Stimulated activated CD4-positive, alpha-beta T cell treated with anti-CD3 and anti-CD28 coated beads, Interleukin-1b, Interleukin-23, amount 100 ng/mL, for 24 hours (primary cell): Measurements from ENCODE around the gene CDK15.
"Not testable (repeated sequence)": the region's sequence is repeated elsewhere in the genome, so short reads cannot be mapped to it uniquely, and the experiment has no call there.

Source experiments
- DNase-seq, 4 experiments: peaks; one replicate each; pipeline ENCODE4 v3.0.0-alpha.2; 2020; ENCODE audit warnings: low read depth in 4 of 4, low spot score in 1 of 4

CDK15 gene

DNA sequence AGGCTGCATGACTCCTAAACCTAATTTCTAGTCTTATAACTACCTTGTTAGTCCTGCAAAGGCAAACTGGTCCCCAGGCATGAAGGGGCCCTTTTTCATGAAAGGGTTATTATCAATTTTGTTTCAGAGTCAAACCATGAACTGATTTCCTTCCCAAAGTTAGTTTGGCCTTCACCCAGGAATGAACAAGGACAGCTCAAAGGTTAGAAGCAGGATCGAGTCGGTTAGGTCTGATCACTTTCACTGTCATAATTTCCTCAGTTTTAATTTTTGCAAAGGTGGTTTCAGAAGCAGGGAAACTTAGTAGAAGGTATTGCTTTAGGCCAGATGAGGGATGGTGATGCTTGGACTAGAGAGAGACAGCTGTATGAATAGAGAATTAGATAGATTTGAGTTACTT lies 16.9 kb upstream of the CDK15 start:
- DNase-seq: no peak

DNA sequence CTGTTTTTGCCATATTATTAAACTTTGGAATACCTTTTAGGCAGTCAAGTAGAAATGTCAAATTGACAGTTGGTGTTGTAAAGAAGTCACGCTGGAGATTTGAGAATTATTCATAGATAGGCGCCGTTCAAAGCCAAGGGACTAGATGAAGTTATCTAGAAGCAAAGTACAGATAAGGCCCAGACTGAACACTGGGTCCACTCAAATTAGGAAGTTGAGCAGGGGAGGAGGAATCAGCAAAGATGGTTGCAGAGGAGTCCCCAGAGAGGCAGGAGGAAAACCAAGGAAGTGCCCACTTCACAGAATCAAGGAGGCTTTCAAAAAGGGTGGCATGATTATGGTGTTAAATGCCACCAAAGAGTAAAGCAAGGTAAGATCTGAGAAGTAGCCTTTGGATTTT lies 16.0 kb upstream of the CDK15 start:
- DNase-seq: no peak

DNA sequence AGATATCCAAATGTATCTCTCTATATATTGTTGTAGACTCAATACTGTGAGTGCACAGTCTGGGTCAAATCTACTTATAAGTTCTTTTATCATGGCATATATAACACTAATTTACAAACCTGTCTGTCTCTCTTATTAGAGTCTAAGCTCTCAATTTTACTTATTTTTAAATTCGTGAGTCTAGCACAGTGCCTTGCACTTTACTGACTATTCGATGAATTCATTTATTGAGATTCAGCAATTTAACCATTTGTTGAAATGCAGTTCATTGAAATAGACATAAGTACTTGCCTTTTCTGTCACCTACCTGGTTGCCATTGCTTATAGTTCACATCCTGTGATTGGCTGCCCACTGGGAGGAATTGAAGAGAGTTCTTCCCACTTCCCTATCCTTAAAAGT lies 15.3 kb upstream of the CDK15 start:
- DNase-seq: no peak

DNA sequence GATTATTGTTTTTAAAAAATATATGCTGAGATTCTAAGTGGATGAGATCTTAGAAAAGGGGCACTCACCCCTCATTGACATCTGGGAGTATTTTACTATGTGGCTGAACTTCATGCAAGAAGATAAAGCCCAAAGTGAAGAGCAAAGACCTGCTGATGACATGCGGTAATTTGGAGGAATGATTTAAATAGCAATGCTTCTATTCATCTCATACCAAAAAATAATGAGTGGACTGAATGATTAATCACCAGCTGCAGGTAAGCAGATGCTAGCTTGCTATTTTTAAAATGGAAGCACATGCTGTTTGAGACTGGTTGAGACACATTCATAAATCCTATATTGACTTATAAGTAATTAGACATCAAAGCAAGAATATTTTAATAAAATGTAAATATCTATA lies 12.7 kb upstream of the CDK15 start:
- DNase-seq: no peak

DNA sequence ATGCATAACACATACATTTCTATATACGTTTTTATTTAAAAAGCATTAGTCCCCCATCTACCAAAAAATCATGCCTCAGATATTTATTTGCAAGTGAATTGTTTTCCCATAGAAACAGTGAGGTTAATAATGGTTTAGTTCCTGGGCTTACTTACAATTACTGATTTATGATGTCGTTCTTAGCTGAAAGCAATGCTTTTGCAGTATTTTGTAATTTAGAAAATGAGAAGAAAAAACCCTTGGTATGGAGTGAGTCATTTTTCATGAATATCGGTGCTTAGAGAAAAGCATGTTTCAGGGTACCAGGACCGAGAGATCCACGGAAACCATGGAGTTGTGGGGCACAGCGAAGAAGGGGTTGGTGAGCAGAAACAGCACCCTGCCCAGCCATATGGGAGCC lies 12.0 kb upstream of the CDK15 start:
- DNase-seq: no peak

DNA sequence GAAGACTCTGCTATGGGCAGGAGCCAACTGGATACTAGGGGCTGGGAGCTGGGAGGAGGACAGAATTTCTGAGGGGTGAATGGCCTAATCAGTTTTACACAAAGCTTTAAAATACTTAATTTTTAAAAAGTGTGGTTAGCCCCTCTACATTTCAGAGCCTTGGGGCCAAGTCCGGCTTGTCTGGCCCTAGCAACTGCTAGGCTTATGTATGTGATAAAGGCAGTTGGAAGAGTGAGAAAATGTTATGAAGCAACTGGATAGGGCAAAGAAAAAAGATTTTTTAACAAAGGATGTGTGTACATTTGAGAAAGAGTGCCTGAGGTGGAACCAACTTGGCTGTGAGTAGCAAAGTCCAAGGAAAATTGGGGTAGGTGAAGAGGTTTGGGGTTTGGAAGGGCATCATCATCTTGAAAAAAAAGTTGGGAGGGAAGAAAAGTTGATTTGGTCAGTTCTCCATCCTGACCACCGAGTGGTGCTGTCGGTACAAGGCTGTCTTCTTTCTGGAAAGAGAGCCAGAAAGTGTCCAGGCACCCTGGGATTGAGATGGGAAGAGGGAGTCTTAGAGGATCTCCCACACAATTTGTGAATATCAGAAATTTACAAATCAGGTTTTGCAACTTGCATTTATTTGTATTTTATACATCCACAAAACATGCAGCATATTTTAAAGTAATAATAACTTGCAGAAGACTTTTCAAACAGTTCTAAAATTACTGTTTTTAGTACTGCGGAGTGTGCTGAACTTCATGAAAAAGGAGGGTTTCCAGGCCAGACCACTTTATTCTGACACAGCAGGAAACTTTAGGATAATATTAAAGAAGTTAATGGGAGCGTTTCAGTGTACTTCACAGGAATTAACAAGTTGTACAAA lies 10.5 kb upstream of the CDK15 start:
- no peak for DNase-seq

DNA sequence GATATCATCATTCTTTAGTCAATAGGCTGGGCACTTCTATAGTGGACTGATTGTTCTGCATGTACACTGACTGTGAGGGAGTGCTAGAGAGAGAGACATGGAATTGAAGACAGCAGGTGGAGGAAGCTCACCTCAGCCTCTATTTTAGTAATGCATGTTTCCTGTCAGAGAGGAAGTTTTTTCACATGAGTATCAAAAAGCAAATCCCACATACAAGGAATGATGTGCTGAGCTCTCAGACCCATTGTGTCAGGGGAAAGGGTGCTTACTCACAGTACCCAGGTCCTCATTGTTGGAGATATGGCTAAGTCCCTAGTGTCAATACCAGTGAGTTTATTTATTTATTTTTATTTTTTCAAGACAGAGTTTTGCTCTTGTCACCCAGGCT lies 9.9 kb upstream of the CDK15 start:
- DNase-seq: no peak

DNA sequence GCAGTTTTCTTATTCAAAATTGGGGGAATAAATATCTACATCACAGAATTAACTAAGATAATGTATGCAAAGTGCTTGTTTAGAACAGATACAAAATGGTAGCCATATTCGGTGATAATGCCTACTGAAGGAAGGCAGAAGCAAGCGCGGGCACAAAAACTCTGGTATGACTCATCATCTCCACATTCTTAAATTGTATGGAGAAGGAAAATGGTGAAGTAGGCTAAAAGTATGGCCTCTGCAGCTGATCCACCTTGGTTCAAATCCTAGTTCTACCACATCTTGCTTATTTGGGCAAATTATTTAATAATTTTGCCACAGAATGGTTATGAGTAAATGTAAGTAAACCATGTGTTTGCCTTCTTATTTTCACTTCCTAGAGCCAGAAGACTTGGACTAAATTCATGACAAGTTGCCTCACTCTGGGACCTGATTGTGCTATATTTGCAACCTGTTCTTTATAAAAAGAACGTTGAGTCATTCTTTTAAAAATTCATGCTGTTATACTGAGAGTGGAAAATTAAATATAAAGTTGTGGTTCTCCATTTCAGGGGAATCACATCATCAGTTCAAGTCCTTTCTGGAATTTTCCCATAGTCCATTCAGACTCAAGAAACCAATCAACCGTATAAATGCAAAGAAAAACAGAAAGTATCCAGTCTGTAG lies 9.0 kb upstream of the CDK15 start:
- no peak for DNase-seq

DNA sequence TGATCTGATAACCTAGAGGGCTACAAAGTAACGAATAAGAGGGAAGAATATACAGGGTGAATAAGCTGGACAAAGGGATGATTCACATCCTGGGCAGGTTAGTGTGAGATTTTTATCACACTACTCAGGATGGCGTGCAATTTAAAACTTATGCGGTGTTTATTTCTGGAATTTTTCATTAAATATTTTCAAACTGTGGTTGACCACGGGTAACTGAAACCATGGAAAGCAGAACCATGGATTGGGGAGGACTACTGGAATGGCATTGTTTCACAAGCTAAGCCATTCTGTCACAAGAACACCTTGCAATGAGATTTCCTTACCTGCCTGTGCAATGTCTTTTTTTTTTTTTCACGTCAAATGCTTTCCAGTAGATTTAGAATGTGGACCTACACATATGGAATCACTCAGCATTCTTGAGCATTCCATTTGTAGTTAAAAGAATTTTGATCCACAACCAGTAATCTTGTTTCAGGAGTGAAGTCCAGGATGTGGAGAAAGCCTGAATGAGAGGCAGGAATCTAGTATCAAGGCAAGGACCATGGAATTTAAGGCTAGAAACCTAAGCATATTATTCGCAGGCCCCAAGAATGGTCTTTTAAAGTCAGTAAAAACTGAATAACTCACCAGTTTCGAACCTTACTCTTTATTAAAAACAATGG lies 8.0 kb upstream of the CDK15 start:
- DNase-seq: no peak

DNA sequence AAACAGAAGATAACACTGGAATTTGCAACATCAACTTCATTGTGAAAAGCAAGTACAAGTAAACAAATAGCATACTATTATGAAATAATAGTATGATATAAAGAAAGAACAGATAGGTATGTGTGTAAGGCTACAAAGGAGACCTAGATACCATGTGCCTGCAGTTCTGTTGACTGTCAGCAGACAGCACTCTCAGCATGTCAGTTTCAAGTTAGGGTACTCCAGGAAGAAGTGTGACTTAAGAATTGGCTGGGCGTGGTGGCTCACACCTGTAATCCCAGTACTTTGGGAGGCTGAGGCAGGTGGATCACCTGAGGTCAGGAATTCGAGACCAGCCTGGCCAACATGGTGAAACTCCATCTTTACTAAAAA lies 7.4 kb upstream of the CDK15 start:
- not testable (repeated sequence) for DNase-seq

DNA sequence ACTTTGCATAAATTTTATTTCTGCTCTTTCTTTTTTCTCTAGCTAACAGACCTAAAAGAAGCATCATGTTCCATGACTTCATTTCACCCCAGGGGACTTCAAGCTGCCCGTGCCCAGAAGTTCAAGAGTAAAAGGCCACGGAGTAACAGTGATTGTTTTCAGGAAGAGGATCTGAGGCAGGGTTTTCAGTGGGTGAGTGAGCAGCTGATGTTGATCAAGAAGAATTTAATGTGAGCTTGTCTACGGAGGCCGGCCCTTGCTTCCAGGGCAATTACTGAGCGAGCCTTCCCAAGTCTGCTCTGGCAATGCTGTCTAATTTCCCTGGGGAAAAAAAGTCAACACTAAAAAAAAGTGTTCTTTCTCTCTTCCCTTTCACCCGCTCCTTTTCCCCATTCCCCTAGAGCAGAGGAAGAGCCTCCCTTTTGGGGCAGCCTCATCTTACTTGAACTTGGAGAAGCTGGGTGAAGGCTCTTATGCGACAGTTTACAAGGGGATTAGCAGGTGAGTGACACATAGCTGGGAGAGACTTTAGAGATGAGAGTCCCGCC lies 1.2 kb downstream of the CDK15 start:
- no peak for DNase-seq

DNA sequence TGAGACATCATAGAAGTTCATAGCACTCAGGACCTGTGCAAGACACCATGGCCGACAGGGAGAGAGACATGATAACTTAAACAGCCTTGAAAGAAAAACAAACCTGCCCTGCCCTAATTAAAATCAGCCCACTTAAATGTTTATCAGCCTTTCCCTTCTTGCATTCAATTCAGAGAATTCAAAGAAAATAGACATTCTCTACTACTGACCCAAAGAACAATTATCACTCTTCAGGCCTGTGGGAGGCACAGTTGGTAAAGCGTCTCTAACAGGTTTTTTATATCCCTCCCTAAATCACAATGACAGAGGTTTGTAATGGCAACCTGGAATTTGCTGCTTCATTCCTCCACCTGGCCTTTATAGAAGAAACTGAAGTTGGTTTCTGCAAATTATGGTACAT lies 1.7 kb downstream of the CDK15 start:
- DNase-seq: no peak

DNA sequence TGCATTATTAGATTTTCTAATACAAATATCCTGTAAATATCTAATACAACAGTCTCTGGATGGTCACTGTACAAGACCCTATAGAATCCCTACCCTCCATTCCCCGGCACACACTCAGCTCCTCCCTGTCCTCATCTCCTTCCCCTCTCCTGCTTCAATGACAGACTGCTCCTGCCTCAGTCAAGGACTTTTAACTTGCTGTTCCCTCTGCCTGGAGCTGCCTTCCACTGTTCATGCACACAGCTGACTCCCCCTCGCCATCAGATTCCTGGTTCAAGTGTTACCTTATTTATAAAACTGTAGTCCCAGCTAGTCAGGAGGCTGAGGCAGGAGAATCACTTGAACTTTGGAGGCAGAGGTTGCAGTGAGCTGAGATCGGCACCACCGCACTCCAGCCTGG lies 3.3 kb downstream of the CDK15 start:
- DNase-seq: no peak

DNA sequence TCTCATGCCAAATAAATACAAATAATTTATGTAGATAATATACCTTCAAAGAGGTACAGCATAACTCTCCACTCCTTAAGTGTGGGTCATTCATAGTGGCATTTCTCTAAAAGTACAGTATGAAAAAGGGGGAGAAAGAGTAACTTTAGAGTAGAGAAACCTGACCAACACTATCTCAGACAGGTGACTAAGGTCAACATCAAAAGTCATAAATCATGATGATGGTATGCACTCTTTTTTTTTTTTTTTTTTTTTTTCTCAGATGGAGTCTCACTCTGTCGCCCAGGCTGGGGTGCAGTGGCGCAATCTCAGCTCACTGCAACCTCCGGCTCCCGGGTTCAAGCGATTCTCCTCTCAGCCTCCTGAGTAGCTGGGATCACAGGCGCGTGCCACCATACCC lies 4.3 kb downstream of the CDK15 start:
- not testable (repeated sequence) for DNase-seq

DNA sequence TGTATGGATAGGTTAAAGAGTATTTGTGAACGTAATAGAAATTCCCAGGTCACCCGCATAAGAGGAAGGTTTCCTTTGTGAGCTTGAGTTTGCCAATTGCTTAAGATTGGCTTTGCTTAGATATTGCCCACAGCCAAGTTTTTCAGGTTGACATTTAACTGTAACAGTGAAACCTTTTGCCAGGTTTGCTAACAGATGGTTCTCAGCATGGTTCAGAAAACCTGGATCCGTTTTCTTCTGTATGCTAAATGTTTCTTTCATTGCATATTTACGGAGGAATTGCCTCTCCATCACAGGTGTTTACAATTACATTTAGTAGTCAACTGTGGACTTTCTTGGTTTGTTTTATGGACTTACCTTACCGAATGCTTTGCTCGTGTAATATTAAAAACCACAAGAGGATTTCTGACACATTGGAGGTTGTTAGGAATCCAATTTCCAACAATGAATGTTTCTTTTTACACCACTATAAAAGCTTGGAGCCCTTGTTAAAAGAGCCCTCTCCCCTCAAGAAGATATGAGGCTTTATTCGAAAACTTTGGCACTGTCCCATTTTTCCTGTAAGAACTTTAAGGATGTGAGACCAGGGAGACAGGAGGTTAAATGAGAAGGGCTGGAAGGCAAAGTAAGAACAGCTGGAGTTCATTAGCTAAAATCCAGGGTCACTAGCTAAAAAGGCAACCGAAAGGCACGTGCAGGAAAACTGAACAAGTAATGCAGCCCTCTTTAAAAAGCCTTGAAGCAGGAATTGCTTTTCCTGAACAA lies 7.8 kb downstream of the CDK15 start:
- DNase-seq: no peak

DNA sequence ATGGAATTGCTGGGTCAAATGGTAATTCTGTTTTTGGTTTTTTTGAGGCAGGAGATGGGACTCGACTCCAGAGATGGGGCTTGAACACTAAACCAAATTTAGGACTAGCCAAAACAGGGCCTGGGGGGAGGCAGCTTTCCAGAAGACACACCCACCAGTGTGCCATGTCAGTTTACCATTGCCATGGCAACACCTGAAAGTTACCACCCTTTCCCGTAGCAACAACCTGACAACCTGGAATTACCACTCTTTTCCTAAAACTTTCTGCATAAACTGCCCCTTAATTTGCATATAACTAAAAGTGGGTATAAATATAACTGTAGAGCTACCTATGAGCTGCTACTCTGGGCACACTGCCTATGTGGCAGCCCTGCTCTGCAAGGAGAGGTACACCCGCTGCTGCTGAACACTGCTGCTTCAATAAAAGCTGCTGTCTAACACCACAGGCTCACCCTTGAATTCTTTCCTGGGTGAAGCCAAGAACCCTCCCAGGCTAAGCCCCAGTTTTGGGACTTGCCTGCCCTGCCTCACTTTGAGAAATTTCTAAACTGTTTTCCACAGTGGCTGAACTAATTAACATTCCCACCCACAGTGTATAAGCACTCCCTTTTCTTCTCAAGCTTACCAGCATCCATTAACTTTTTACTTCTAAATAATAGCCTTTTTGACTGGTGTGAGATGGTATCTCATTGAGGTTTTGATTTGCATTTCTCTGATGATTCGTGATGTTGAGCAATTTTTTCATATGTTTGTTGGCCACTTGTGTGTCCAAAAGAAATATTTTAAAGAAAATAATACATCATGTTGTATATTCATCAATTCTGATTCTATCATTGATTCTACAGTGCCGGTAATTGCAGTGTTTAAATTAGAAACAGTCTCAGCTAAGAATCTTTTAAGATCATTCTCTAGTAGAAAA lies 10.6 kb downstream of the CDK15 start:
- DNase-seq: no peak

DNA sequence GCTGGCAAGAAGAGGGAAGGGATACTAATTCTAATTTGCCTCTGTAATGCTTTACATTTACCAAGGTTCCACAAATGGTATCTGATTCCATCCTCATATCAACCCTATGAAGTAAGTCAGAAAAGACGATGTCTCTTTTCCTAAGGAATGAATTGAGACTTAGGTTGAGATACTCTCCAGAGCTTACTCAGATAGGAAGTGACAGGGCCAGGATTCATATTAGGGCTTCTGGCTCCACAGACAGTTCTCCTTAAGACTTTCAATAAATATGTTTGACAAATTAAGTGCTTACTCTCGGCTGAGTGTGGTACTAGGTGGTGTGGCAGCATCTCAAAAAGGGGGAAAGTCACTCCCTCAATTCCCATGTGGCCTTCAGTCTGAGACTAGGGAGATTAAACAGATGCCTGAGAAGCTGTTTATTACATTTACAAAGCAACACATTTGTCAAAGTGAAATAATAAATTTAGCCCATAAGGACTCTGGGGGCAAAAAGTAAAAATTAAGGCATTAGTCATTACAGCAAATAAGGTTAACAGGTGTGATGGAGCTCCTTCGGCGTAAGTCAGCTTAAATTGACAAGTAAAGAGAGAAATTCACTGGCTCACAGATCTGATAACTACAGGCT lies 14.2 kb downstream of the CDK15 start:
- DNase-seq: no peak

DNA sequence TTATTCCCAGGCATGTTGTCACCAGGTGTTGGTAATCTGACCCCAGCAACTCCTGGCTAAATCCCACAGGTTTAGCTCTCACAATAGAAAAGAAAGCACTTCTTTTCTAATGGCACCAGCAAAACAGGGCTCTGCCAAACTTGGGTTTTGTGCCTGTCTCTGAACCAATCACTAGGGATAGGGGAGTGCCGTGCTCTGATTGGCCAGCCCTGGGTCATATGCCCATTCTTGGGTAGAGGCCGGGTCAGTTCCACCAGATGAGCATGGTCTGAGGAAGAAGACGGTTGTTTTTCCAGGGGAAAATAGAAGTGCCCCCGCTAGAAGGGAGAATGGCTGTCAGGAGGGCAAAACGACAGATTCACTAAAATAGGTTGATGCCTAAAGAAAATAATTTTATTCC lies 14.7 kb downstream of the CDK15 start:
- DNase-seq: no peak

DNA sequence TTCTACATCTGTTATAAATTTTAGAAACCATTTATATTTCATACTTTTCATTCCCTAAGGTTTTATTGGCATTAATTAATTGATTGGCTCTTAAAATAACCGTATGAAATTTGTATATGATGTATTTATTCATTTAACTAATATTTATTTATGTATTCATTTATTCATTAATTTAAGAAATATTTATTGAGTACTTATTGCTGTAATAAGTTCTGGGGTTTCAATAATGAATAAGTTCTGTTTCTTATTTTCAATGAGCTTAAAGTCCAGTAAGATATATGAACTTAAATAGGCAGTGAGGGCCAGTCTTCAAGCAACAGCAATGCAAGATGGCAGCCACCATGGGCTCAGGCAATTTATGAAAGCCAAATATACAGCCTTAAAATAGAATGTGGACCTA lies 17.9 kb downstream of the CDK15 start:
- DNase-seq: no peak

DNA sequence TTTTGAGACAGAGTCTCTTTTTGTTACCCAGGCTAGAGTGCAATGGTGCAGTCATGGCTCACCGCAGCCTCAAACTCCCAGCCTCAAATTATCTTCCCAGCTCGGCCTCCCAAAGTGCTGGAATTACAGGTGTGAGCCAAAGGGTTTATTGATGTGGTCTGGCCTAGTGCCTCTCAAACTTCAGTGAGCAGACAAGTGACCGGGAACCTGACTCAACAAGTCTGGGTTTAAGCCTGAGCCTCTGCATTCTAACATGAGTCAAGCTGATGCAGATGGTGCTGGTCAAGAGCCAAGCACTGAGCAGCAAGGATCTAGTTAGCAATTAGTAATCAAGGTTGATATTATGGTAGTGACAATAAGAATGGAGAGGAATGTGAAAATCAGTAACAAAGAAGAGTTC lies 21.3 kb downstream of the CDK15 start:
- no peak for DNase-seq
